Activated CD4-positive, CD25-positive, alpha-beta regulatory T cell treated with anti-CD3 and anti-CD28 coated beads, Interleukin-2, amount 50 U/mL, for 16 hours (primary cell): ENCODE data around the gene TMPRSS13.
"Not testable (repeated sequence)": the region's sequence is repeated elsewhere in the genome, so short reads cannot be mapped to it uniquely, and the experiment has no call there.

Experiments used
- DNase-seq: peaks from one replicate; pipeline ENCODE4 v3.0.0-alpha.2; 2020; ENCODE audit warnings: low read depth, low spot score

TMPRSS13 gene

GRCh38 chr11:117950993-117951961 lies 22.1 kb upstream of the TMPRSS13 start:
- no peak for DNase-seq

DNA sequence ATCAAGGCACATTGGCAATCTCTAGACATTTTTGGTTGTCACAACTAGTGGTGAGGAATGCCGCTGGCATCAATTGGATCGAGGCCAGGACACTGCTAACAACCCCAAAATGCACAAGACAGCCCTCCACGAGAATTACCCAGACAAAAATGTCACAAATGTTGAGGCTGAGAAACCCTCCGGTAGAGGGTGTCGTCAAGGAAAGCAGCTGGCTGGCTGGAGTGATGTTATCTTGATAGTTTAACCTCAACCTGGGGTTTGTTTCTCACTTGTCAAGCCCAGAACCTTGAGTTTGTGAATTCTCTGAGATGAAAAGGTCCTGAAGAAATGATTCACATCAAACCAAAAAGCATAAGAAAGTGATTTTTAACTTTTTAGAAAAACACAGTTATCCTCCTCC lies 21.1 kb upstream of the TMPRSS13 start:
- no peak for DNase-seq

- no peak for DNase-seq
Observed at GRCh38 chr11:117949062-117949461, 19.9 kb upstream of the TMPRSS13 start.

DNA sequence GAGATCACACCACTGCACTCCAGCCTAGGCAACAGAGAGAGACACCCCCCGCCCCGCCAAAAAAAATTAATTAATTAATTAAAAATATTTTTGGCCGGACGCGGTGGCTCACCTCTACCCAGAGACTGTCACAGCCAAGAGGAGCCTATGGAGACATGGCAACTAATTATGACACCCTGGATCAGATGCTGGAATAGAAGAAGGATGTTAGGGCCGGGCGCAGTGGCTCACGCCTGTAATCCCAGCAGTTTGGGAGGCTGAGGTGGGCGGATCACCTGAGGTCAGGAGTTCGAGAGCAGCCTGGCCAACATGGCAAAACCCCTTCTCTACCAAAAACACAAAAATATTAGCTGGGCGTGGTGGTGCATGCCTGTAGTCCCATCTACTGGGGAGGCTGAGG lies 19.3 kb upstream of the TMPRSS13 start:
- not testable (repeated sequence) for DNase-seq

- not testable (repeated sequence) for DNase-seq
Observed at GRCh38 chr11:117947751-117948150, 18.5 kb upstream of the TMPRSS13 start.

- DNase-seq = peak; percentile 65
Observed at GRCh38 chr11:117946842-117947526, 17.8 kb upstream of the TMPRSS13 start.

DNA sequence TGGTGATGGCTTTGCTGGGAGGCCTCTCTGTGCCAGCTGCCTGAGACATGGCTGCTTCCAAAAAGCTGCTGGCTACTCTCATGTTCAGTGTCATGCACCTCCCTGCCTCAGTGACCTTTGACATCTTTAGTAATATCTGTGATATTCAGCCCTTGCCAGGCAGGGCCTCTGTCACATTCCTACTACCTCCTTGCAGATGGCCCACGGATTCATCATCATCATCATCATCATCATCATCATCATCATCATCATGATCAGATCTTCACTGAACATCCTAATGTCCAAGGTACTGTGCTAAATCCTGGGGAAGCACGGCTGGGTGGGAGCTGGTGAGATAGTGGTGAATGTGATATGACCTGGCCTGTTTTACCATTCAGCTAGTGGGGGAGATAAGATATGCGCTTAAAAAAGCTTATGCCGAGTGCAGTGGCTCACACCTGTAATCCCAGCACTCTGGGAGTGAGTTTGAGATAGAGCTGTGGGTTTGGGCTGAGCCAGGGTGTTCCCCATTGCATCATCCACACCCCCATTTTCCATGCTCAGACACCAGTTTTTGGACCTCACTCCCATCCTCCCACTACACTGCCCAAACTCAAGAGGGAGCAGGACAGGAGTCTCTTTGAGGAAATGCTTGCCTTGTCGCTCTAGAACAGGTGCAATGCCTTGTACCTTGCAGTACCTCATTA lies 17.1 kb upstream of the TMPRSS13 start:
- DNase-seq = no peak

DNA sequence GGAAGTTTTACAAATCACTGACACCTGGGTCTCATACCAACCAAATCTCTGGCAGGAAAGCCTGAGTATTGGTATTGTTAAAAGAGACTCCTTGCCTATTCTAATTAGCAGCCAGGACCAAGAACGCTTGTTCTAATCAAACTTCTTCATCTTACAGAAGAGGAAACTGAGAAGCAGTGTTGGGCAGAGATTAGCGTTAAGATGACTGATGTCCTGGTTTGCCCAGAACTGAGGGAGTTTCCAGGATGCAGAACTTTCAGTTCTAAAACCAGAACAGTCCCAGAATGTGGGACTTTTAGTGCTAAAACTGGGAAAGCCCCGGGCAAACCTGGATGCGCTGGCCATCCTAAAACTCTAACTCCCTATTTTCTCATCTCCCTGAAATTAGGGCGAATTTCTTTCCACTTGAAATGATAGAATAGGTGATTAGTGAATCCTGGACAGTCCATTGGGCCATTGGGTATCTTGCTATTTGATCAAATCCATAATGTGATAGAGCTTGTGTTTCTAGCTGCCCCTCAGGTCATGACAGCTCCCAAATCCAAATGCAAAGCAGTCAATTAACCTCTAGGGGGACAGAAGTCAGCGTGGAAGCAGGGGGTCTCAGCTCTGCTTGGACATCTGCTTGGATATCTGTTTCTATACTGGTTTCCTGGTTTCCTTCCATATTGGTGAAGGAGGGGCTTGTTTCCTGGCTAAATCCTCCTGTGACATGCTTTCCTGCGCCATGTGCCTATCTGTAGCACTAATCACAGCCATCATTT lies 16.0 kb upstream of the TMPRSS13 start:
- no peak for DNase-seq

DNA sequence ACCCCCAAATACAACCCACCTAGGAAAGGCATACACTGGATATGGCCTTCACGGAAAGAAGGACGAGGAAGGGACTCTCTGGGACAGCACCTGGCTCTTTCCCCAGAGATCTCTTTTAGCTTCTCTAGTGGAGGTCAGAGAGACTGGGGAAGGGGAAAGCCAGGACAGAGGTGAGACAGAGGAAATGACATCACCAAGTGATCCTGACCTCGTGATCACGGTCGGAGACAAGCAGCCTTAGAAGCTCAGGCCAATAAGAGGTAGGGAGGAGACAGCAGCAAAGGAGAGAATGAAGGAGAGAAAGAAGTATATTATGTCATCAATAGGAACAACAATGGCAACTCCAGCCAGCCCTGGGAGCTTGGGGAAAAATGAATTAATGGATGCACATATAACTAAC lies 15.4 kb upstream of the TMPRSS13 start:
- DNase-seq = no peak

DNA sequence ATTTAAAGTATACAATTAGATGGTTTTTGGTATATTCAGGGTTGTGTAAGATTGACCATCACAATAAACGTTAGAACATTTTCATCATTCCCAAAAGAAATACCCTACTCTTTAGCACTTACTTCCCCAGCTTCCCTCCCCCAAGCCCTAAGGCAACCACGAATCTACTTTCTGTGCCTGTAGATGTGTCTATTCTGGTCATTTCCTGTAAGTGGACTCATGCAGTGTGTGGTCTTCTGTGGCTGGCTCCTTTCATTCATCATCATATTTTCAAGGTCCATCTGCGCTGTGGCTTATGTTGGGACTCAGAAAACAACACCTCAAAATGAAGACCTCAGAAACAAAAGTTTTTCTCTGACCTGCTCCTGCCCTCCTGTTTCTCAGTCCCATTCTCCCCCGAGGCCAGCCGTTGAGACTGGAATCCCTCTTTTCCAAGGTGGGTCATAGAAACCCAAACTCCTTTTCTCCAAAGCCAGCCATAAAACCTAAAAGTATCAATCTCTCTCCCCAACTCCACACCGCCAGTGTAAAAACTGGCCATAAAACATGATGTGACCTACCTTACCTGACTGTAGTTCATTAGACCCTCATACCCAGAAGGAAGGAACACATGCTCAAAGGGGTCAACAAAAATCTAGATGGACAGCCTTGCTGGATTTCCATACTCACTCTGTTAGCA lies 12.9 kb upstream of the TMPRSS13 start:
- DNase-seq = no peak

GRCh38 chr11:117941163-117941707 lies 12.0 kb upstream of the TMPRSS13 start:
- no peak for DNase-seq

GRCh38 chr11:117940736-117941135 lies 11.5 kb upstream of the TMPRSS13 start:
- no peak for DNase-seq

- DNase-seq = no peak
Observed at GRCh38 chr11:117936973-117937372, 7.8 kb upstream of the TMPRSS13 start.

DNA sequence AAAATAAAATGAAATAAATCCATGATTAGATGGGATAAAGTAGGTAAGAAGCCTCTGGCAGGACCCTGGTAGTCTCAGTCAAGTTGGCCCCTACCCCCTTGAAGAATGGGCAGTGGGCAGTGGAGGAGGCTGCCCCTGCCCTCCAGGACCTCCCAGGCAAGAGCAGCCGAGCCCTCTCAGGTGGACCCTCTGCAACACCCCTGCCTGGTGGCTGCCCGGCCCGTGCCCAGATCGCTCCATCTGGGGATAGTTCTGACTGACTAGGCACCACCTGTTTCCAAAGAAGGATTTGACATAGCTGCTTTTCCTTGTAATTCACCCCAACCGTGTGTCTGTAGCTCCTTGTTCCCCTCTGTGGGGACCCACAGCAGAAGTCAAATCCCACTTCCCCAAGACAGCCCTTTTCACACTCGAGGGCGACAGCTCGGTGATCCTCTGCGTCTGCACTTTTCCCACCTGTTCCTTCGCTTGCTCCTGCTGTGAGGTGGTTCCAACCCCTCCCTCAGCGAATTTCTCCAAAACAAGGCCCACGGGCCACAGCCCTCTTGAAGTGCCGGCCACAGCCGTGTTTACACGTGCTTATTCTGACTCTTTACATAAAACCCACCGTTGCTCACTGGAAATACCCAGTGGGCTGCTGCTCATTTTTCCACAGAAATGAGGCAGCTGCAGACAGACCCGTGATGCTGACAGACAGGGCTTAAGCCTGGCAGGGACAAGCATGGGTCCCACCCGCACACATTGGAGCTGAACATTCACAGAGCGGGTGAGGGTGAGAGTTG lies 5.5 kb upstream of the TMPRSS13 start:
- no peak for DNase-seq

DNA sequence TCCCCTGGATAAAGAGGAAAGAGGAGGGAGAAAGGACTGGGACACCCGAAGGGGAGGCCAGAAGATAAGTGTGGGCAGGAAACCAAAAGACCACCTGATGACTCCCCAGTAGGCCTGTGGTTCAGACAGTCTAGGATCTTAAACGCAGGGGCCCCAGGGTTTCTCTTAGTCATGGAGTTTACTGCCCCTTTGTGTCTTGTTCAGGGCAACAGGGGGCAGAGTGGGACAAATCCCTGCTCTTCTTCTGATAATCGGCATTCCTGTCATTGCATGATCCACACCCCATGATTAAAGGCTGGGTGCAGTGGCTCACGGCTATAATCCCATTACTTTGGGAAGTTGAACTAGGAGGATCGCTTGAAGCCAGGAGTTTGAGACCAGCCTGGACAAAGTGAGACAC lies 4.7 kb upstream of the TMPRSS13 start:
- DNase-seq = no peak

DNA sequence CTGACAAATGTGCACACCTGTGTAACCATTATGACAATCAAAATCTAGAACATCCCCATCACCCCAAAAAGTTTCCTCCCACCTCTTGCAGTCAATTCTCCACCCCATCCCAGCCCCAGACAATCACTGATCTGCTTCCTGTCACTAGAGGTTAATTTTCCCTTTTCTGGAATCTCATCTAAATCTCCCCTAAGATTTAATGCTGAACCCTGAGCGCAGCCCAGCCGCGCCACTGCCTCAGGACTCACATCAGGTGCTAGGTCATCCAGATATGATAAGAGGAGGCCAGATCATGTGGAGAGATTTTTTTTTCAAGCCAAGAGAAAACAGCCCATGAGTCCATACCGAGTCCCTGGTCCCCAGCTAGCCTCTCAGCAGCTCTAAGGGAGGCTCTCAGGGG lies 4.3 kb upstream of the TMPRSS13 start:
- no peak for DNase-seq

DNA sequence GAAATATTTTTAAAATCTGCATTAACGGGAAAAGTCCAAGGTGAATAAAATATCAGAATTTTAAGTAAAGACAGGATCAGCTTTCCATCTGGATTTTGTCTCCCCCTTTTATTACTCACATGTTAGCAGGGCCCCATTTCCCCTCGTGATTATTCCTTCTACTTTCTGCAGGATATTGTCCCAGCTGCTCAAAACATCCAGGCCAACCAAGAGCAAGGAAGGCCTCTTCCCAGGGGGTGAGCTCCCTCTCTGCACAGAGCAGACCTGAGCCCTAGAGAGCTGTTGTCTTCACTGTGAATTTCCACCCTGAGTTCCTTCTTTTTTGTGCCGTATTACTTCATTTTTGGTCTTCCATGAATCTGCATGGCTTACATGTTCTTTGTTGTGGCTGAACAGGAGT lies 3.7 kb upstream of the TMPRSS13 start:
- DNase-seq = no peak

- DNase-seq = no peak
Observed at GRCh38 chr11:117932426-117932825, 3.2 kb upstream of the TMPRSS13 start.

- no peak for DNase-seq
Observed at GRCh38 chr11:117931971-117932370, 2.8 kb upstream of the TMPRSS13 start.
